Cerebellar nuclear complex (tissue), 1 donor: ENCODE measurements around the gene SYT15.
A peak's percentile ranks its signal among the peaks of the same experiment; 100 is the strongest.
"Not testable (repeated sequence)": the region's sequence is repeated elsewhere in the genome, so short reads cannot be mapped to it uniquely, and the experiment has no call there.

ENCODE experiments used
- DNase-seq, 2 experiments: peaks; one replicate each; lab custom pipeline; 2025; lab: John Stamatoyannopoulos, UW

Gene SYT15

GRCh38 chr10:46556515-46557318 is 22.2 kb upstream of the SYT15 start, which contains the start of gene GPRIN2:
GPRIN2 (minus strand) TSS chr10:46556658; CDS start chr10:46550736, 5,922 bp downstream.
- no peak for DNase-seq

GRCh38 chr10:46557319-46558121 is 21.4 kb upstream of the SYT15 start:
- DNase-seq, result no peak

- DNase-seq, result no peak
These were observed 20.9 kb upstream of the SYT15 start for GRCh38 chr10:46558122-46558391.

- DNase-seq, result no peak
These were observed 20.3 kb upstream of the SYT15 start for GRCh38 chr10:46558392-46559185.

GRCh38 chr10:46559231-46559671 is 19.7 kb upstream of the SYT15 start:
- DNase-seq, result no peak

GRCh38 chr10:46560381-46560780 is 18.5 kb upstream of the SYT15 start:
- no peak for DNase-seq

GRCh38 chr10:46560952-46561351 is 18.0 kb upstream of the SYT15 start:
- no peak for DNase-seq

GRCh38 chr10:46565591-46566332 is 13.2 kb upstream of the SYT15 start:
- DNase-seq, result peak in 1 of 2 experiments; percentile 60

GRCh38 chr10:46567151-46567550 is 11.8 kb upstream of the SYT15 start:
- DNase-seq, result not testable (repeated sequence)

- DNase-seq, result not testable (repeated sequence)
These were observed 8.3 kb upstream of the SYT15 start for GRCh38 chr10:46570655-46571054.

- not testable (repeated sequence) for DNase-seq
These were observed 6.2 kb upstream of the SYT15 start for GRCh38 chr10:46572765-46573164.

GRCh38 chr10:46573314-46573713 is 5.6 kb upstream of the SYT15 start:
- not testable (repeated sequence) for DNase-seq

- not testable (repeated sequence) for DNase-seq
These were observed 5.0 kb upstream of the SYT15 start for GRCh38 chr10:46573884-46574283.

GRCh38 chr10:46577624-46578473 is 1.1 kb upstream of the SYT15 start:
- DNase-seq, result not testable (repeated sequence)

- DNase-seq, result not testable (repeated sequence)
These were observed 450 bp downstream of the SYT15 start for GRCh38 chr10:46579378-46579777.

GRCh38 chr10:46581997-46582396 is 3.1 kb downstream of the SYT15 start:
- not testable (repeated sequence) for DNase-seq

GRCh38 chr10:46582568-46582967 is 3.6 kb downstream of the SYT15 start:
- not testable (repeated sequence) for DNase-seq

GRCh38 chr10:46584196-46584595 is 5.3 kb downstream of the SYT15 start:
- not testable (repeated sequence) for DNase-seq

GRCh38 chr10:46585246-46585645 is 6.3 kb downstream of the SYT15 start:
- not testable (repeated sequence) for DNase-seq

GRCh38 chr10:46587546-46587945 is 8.6 kb downstream of the SYT15 start:
- DNase-seq, result not testable (repeated sequence)
